Stimulated activated effector memory CD8-positive, alpha-beta T cell treated with anti-CD3 and anti-CD28 coated beads, Interleukin-12 subunit alpha, Interleukin-12 subunit beta, amount 100 ng/mL, for 72 hours (primary cell): ENCODE results near the gene PRAMEF1.
"Not testable (repeated sequence)": the region's sequence is repeated elsewhere in the genome, so short reads cannot be mapped to it uniquely, and the experiment has no call there.

ENCODE experiments used
- ATAC-seq: fragments of 150-1000 bp; cut with Tn5 transposase; 2 replicates; pipeline ENCODE4 v1.10.0; 2021
- DNase-seq, 2 donors: peaks; one replicate each; pipeline ENCODE4 v3.0.0; 2021 to 2022; ENCODE audit warnings: low spot score in 2 of 2
- H3K27ac Mint-ChIP-seq: one replicate; pipeline ENCODE4 v1.8.0; 2022; ENCODE audit warnings: mild to moderate bottlenecking, mixed read lengths
- H3K36me3 Mint-ChIP-seq: one replicate; pipeline ENCODE4 v1.8.0; 2022; ENCODE audit warnings: mild to moderate bottlenecking, mixed read lengths
- H3K4me1 Mint-ChIP-seq: one replicate; pipeline ENCODE4 v1.8.0; 2022; ENCODE audit warnings: mixed read lengths
- H3K4me3 Mint-ChIP-seq: one replicate; pipeline ENCODE4 v1.8.0; 2022; ENCODE audit warnings: mild to moderate bottlenecking, mixed read lengths
- H3K9me3 Mint-ChIP-seq: one replicate; pipeline ENCODE4 v1.8.0; 2022; ENCODE audit warnings: mixed read lengths

PRAMEF1 gene, protein sequence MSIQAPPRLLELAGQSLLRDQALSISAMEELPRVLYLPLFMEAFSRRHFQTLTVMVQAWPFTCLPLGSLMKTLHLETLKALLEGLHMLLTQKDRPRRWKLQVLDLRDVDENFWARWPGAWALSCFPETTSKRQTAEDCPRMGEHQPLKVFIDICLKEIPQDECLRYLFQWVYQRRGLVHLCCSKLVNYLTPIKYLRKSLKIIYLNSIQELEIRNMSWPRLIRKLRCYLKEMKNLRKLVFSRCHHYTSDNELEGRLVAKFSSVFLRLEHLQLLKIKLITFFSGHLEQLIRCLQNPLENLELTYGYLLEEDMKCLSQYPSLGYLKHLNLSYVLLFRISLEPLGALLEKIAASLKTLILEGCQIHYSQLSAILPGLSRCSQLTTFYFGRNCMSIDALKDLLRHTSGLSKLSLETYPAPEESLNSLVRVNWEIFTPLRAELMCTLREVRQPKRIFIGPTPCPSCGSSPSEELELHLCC

DNA sequence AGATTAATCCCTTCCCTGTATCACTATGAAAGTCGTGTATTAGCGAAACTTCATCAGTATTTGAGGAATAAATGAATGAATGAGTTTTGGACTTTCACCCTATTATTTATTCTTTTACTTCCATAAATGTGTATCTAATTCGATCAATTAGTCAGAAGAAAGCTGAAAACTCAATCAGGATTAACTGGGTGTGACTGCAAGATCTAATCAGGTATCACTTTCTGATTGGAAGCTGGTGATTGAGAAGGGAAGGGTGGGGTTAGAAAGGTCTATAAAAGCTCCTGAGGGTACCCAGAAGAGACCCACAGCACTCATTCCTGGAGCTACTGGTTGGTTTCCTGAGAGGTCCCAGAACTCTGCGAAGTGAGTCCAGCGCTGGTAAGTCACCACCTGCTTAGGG is at the start of gene PRAMEF1:
Gene PRAMEF1 (plus strand): TSS at position 301 of the 400 bp plus-strand sequence. CDS start 1,831 bp downstream, outside the sequence.
- H3K36me3 Mint-ChIP-seq, H3K4me3 Mint-ChIP-seq, DNase-seq, H3K27ac Mint-ChIP-seq, H3K9me3 Mint-ChIP-seq, ATAC-seq, H3K4me1 Mint-ChIP-seq: not testable (repeated sequence)

DNA sequence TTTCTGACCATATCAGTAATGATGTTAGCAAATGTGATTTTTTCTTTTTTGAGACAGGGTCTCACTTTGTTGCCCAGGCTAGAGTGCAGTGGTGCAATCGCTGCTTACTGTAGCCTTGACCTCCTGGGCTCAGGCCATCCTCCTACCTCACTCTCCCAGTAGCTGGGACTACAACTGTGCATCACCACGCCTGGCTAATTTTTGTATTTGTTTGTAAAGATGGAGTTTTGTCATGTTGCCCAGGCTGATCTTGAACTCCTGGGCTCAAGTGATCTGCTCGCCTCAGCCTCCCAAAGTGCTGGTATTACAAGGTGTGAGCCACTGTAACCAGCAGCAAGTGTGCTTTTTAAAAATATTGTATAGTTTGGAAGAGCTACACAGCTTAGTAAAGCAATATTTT is 49.3 kb upstream of the PRAMEF1 start:
- H3K9me3 Mint-ChIP-seq: no peaks in the 10 kb centered on the region
- no peaks in the 10 kb centered on the region for H3K4me1 Mint-ChIP-seq
- H3K4me3 Mint-ChIP-seq: no peak overlapping the region
- H3K36me3 Mint-ChIP-seq: no peaks in the 10 kb centered on the region
- no peak overlapping the region for H3K27ac Mint-ChIP-seq
- DNase-seq: no peak
- no peak for ATAC-seq

- DNase-seq (no peak), ATAC-seq (no peak)
- Mint-ChIP-seq H3K27ac (no peak overlapping the region), H3K4me3 (no peak overlapping the region), H3K36me3 (no peaks in the 10 kb centered on the region), H3K4me1 (no peaks in the 10 kb centered on the region), H3K9me3 (peaks cover 16% of the 10 kb centered on the region)
These were observed 45.8 kb upstream of the PRAMEF1 start for GRCh38 chr1:12745126-12745991.

- H3K4me1 Mint-ChIP-seq: no peaks in the 10 kb centered on the region
- no peaks in the 10 kb centered on the region for H3K36me3 Mint-ChIP-seq
- no peak within 1 kb of the TSS for H3K4me3 Mint-ChIP-seq
- DNase-seq: no peak
- peak; percentile 43 for ATAC-seq
- H3K27ac Mint-ChIP-seq: no peak within 1 kb of the TSS
- peaks cover 18% of the 10 kb centered on the region for H3K9me3 Mint-ChIP-seq
These were observed 45.2 kb upstream of the PRAMEF1 start, which contains the start of gene CFAP107 for GRCh38 chr1:12745992-12746323. Gene CFAP107 (plus strand): TSS chr1:12746200. CDS start chr1:12746431, 231 bp downstream.

DNA sequence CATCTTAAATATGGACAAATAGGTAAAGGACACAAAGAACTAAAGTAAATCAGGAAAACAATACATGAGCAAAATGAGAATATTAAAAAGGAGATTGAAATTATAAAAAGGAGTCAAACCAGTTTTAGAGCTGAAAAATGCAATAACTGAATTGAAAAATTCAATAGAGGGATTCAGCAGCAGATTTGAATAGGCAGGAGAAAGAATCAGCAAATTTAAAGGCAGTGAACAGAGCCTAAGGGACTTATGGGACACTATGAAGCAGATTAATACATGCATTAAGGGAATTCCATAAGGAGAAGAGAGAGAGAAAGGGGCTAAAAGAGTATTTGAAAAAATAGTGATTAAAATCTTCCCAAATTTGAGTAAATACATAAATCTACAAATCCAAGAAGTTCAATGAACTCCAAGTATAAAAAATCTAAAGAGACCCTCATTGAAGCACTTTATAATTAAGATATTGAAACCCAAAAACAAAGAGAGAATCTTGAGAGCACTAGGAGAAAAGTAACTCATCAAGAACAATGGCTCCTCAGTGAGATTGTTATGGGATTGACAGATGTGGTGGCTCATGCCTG is 42.3 kb upstream of the PRAMEF1 start:
- ATAC-seq (no peak), DNase-seq (no peak)
- H3K4me1 Mint-ChIP-seq: no peaks in the 10 kb centered on the region
- H3K4me3 Mint-ChIP-seq: no peak overlapping the region
- H3K36me3 Mint-ChIP-seq: no peaks in the 10 kb centered on the region
- peaks cover 20% of the 10 kb centered on the region for H3K9me3 Mint-ChIP-seq
- H3K27ac Mint-ChIP-seq: no peak overlapping the region

DNA sequence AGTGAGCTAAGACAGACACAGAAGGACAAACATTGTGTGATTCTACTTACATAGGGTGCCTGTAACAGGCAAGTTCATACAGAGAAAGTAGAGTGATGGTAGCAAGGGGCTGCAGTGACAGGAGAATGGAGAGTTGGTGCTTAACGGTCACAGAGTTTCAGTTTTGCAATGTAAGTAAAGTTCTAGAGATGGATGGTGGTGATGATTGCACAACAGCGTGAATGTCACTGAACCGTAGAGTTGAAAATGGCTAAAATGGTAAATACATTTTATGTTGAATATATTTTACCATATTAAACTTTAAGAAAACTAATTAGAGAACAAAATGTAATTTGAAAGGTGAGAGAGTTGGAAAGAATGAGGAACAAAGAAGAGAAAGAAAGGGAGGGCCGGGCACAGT is 36.5 kb upstream of the PRAMEF1 start:
- H3K9me3 Mint-ChIP-seq: peaks cover 9% of the 10 kb centered on the region
- ATAC-seq (no peak), DNase-seq (no peak)

DNA sequence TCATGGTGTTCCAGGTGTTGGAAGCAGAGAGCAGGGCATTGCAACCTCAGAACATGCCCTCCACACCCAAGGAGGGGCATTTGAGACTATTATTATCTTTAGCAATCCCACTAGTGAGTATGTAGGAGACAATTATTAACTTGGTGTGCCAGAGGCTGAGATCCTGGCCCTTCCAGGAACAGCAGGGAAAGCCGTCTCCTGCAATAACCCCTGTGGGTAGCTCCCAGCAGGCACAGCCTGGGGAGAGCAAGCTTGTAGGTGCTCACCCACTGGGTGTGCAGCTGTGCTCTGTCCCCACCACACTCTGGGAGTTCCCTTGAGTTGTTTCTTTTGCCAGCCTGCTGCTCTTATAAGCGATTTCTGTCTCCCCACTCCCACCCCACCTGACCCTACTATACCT is 34.9 kb upstream of the PRAMEF1 start:
- no peaks in the 10 kb centered on the region for H3K9me3 Mint-ChIP-seq
- no peak overlapping the region for H3K27ac Mint-ChIP-seq
- no peaks in the 10 kb centered on the region for H3K36me3 Mint-ChIP-seq
- H3K4me1 Mint-ChIP-seq: no peaks in the 10 kb centered on the region
- no peak for DNase-seq
- H3K4me3 Mint-ChIP-seq: no peak overlapping the region
- no peak for ATAC-seq

More for the DNA sequence above, 36.5 kb upstream of the PRAMEF1 start:
- no peaks in the 10 kb centered on the region for H3K36me3 Mint-ChIP-seq
- no peak overlapping the region for H3K4me3 Mint-ChIP-seq
- no peaks in the 10 kb centered on the region for H3K4me1 Mint-ChIP-seq
- H3K27ac Mint-ChIP-seq: no peak overlapping the region

DNA sequence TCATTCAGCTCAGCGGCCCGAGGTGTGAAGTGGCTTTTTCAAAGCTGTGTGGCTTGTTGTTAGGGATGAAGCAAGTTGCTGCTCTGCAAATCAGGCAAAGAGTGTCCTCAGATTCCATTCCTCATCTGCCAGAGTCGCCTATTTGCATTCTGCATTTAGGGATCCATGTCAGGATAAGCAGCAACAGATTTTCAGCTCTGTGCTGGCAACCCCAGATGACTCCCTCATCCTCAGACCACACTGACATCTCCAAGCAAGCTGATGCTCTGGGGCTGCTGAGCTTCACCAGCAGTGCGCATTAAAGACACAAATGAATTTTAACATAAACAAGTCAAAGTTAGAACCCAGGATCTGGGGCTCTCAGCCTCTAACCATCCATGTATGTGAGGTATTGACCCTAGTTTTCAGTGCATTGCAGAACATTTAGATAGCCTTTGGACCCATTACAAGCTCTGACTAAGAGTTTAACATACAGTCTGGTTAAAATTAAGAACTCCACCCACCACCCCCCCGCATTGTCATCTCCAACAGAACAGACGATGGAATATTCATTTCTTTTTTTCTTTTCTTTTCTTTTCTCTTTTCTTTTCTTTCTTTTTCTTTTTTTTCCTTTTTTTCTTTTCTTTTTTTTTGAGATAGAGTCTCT is 34.3 kb upstream of the PRAMEF1 start:
- no peak overlapping the region for H3K27ac Mint-ChIP-seq
- no peaks in the 10 kb centered on the region for H3K4me1 Mint-ChIP-seq
- no peaks in the 10 kb centered on the region for H3K9me3 Mint-ChIP-seq
- H3K4me3 Mint-ChIP-seq: no peak overlapping the region
- ATAC-seq (no peak), DNase-seq (no peak)
- H3K36me3 Mint-ChIP-seq: no peaks in the 10 kb centered on the region

GRCh38 chr1:12757836-12758235 is 33.4 kb upstream of the PRAMEF1 start:
- Mint-ChIP-seq H3K9me3 (no peaks in the 10 kb centered on the region), H3K4me3 (no peak overlapping the region), H3K27ac (no peak overlapping the region), H3K4me1 (no peaks in the 10 kb centered on the region), H3K36me3 (no peaks in the 10 kb centered on the region)
- ATAC-seq (no peak), DNase-seq (no peak)

DNA sequence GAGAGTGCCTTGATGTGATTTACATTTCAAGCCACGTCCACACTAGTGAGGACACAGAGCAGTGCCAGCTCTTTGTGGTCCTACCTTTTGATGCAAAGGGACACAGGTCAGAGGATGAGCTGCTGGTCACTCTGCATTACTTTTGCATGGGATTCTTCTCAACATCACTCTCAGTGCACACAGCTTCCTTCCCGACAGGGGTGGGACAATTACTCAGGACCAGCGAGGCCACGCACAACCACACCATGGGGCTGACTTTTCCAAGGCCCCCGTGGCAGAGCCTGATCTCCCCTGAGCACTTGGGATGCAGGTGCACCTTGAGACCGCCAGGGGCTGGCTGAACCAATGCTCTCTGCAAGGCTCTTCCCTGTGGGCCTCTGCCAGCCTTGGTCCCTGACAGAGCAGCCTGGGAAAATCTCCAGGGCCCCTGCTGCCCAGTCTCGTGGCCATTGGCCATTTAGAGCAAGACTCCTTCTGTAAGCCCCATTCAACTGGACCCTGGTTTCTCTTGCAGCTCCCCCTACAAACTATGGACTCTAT is 30.9 kb upstream of the PRAMEF1 start:
- no peaks in the 10 kb centered on the region for H3K36me3 Mint-ChIP-seq
- H3K4me1 Mint-ChIP-seq: no peaks in the 10 kb centered on the region
- DNase-seq: no peak

GRCh38 chr1:12761781-12762180 is 29.4 kb upstream of the PRAMEF1 start:
- ATAC-seq (no peak), DNase-seq (no peak)
- Mint-ChIP-seq H3K27ac (no peak overlapping the region), H3K4me3 (no peak overlapping the region), H3K4me1 (no peaks in the 10 kb centered on the region), H3K36me3 (no peaks in the 10 kb centered on the region), H3K9me3 (no peaks in the 10 kb centered on the region)

More for the DNA sequence above, 30.9 kb upstream of the PRAMEF1 start:
- Mint-ChIP-seq H3K27ac (no peak overlapping the region), H3K4me3 (no peak overlapping the region), H3K9me3 (no peaks in the 10 kb centered on the region)
- ATAC-seq: no peak

- H3K36me3 Mint-ChIP-seq: no peaks in the 10 kb centered on the region
- no peaks in the 10 kb centered on the region for H3K4me1 Mint-ChIP-seq
- H3K9me3 Mint-ChIP-seq: no peaks in the 10 kb centered on the region
- ATAC-seq (no peak), DNase-seq (no peak)
- H3K4me3 Mint-ChIP-seq: no peak overlapping the region
- no peak overlapping the region for H3K27ac Mint-ChIP-seq
These were observed 28.4 kb upstream of the PRAMEF1 start for GRCh38 chr1:12762766-12763165.

- H3K9me3 Mint-ChIP-seq: no peaks in the 10 kb centered on the region
- H3K4me3 Mint-ChIP-seq: no peak overlapping the region
- no peak overlapping the region for H3K27ac Mint-ChIP-seq
- no peaks in the 10 kb centered on the region for H3K36me3 Mint-ChIP-seq
- ATAC-seq (no peak), DNase-seq (no peak)
- no peaks in the 10 kb centered on the region for H3K4me1 Mint-ChIP-seq
These were observed 27.7 kb upstream of the PRAMEF1 start for GRCh38 chr1:12763479-12763878.

DNA sequence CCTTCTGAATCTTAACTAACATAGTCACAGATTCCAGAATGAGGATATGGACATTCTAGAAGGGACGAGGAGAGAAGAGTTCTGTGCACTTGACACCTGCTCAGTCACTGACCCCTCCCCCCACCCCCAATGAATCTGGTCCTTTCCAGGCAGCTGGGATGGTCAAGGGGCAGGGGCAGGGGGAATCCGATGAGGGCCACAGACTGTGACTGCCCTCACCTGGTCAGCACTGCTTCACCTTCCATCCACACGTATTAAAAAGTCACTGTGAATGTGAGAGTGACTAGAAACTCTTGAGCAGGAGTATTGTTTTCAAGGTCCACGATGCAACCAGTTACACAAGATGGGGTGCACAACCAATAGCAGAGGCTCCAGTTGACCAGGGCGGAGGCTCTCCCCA is 27.2 kb upstream of the PRAMEF1 start:
- H3K4me1 Mint-ChIP-seq: no peaks in the 10 kb centered on the region
- DNase-seq: no peak
- no peaks in the 10 kb centered on the region for H3K9me3 Mint-ChIP-seq
- H3K36me3 Mint-ChIP-seq: no peaks in the 10 kb centered on the region
- no peak overlapping the region for H3K27ac Mint-ChIP-seq
- ATAC-seq: no peak
- H3K4me3 Mint-ChIP-seq: no peak overlapping the region

GRCh38 chr1:12769031-12769430 is 22.2 kb upstream of the PRAMEF1 start:
- ATAC-seq: no peak
- DNase-seq: no peak
- H3K4me1 Mint-ChIP-seq: no peaks in the 10 kb centered on the region

More at GRCh38 chr1:12769031-12769430, 22.2 kb upstream of the PRAMEF1 start:
- H3K9me3 Mint-ChIP-seq: no peaks in the 10 kb centered on the region
- H3K36me3 Mint-ChIP-seq: no peaks in the 10 kb centered on the region
- H3K27ac Mint-ChIP-seq: no peak overlapping the region
- no peak overlapping the region for H3K4me3 Mint-ChIP-seq
